Embryonic facial prominence (tissue), 1 donor: ENCODE results near the gene CNTN4.

Source experiments
- DNase-seq: peaks from one replicate; pipeline ENCODE4 v3.0.0-alpha.2; 2016; ENCODE audit errors: extremely low spot score

CNTN4 gene

GRCh38 chr3:2153053-2153452 lies 54.4 kb downstream of the CNTN4 start:
- no peak for DNase-seq

- DNase-seq, result no peak
These were observed 54.9 kb downstream of the CNTN4 start for GRCh38 chr3:2153547-2153946.

GRCh38 chr3:2154621-2155020 lies 56.0 kb downstream of the CNTN4 start:
- no peak for DNase-seq

GRCh38 chr3:2156244-2156847 lies 57.7 kb downstream of the CNTN4 start:
- no peak for DNase-seq

- no peak for DNase-seq
These were observed 60.2 kb downstream of the CNTN4 start for GRCh38 chr3:2158828-2159227.

GRCh38 chr3:2166552-2166951 lies 67.9 kb downstream of the CNTN4 start:
- no peak for DNase-seq

GRCh38 chr3:2172561-2173171 lies 74.0 kb downstream of the CNTN4 start:
- no peak for DNase-seq

- no peak for DNase-seq
These were observed 82.0 kb downstream of the CNTN4 start for GRCh38 chr3:2180634-2181033.

GRCh38 chr3:2198776-2199279 lies 100.2 kb downstream of the CNTN4 start:
- DNase-seq, result no peak

GRCh38 chr3:2204054-2204453 lies 105.4 kb downstream of the CNTN4 start:
- no peak for DNase-seq

GRCh38 chr3:2205692-2206091 lies 107.0 kb downstream of the CNTN4 start:
- no peak for DNase-seq

GRCh38 chr3:2206536-2206935 lies 107.9 kb downstream of the CNTN4 start:
- no peak for DNase-seq

GRCh38 chr3:2211568-2211967 lies 112.9 kb downstream of the CNTN4 start:
- DNase-seq, result no peak

- no peak for DNase-seq
These were observed 113.5 kb downstream of the CNTN4 start for GRCh38 chr3:2212206-2212605.

GRCh38 chr3:2218375-2218774 lies 119.7 kb downstream of the CNTN4 start:
- DNase-seq, result no peak

GRCh38 chr3:2218816-2219215 lies 120.2 kb downstream of the CNTN4 start:
- no peak for DNase-seq

- no peak for DNase-seq
These were observed 137.5 kb downstream of the CNTN4 start for GRCh38 chr3:2236203-2236602.

- no peak for DNase-seq
These were observed 145.5 kb downstream of the CNTN4 start for GRCh38 chr3:2244137-2244536.

GRCh38 chr3:2246873-2247648 lies 148.4 kb downstream of the CNTN4 start:
- no peak for DNase-seq

GRCh38 chr3:2247831-2248230 lies 149.2 kb downstream of the CNTN4 start:
- no peak for DNase-seq

- DNase-seq, result no peak
These were observed 152.1 kb downstream of the CNTN4 start for GRCh38 chr3:2250783-2251182.

- no peak for DNase-seq
These were observed 163.1 kb downstream of the CNTN4 start for GRCh38 chr3:2261747-2262146.

GRCh38 chr3:2262204-2262603 lies 163.5 kb downstream of the CNTN4 start:
- no peak for DNase-seq
